SKM-1 (cell line): ENCODE results near the gene PTPN1.

Experiments
- DNase-seq: peaks from one replicate; lab custom pipeline; 2025; ENCODE audit not compliant: unreplicated experiment; lab: John Stamatoyannopoulos, UW

The PTPN1 gene

GRCh38 chr20:50628853-50629669, 118.9 kb downstream of the PTPN1 start:
- no peak for DNase-seq

GRCh38 chr20:50629670-50630045, 119.5 kb downstream of the PTPN1 start:
- DNase-seq: no peak

GRCh38 chr20:50630578-50631263, 120.5 kb downstream of the PTPN1 start:
- DNase-seq: no peak

- no peak for DNase-seq
Observed at GRCh38 chr20:50632236-50632635, 122.1 kb downstream of the PTPN1 start.

- DNase-seq: no peak
Observed at GRCh38 chr20:50632701-50633100, 122.5 kb downstream of the PTPN1 start.

- no peak for DNase-seq
Observed at GRCh38 chr20:50633361-50633760, 123.2 kb downstream of the PTPN1 start.

- no peak for DNase-seq
Observed at GRCh38 chr20:50634191-50634590, 124.0 kb downstream of the PTPN1 start.
